OCI-LY7 (cell line): ENCODE data around the gene SDF2. TPM values are rescaled to one million over a fixed set of nuclear protein-coding genes. Genes with fewer than 3 reads are reported as not detected.

ENCODE experiments used
- BruUV-seq: library from RNA; stranded (reverse); fragments of 400-500 nt; replicated peaks from 2 replicates; lab custom pipeline; 2021; lab: Mats Ljungman, UMichigan
- CTCF ChIA-PET: fragments of 300-600 bp; sonication (Branson Sonifier 250); formaldehyde crosslinking; loops from one replicate; lab custom pipeline; 2022; ENCODE audit warnings: antibody characterized with exemption; ENCODE audit not compliant: unreplicated experiment; lab: Charles Lee
- POLR2A ChIA-PET: fragments of 300-600 bp; sonication (Branson Sonifier 250); formaldehyde crosslinking; loops from one replicate; lab custom pipeline; 2022; ENCODE audit warnings: antibody characterized with exemption; lab: Charles Lee
- DNase-seq: peaks from one replicate; pipeline ENCODE4 v3.0.0-alpha.2; 2015; ENCODE audit warnings: low spot score
- H2AFZ ChIP-seq: fragments of 200-600 bp; sonication (generic), shearing (Covaris generic); 2 replicates; pipeline ENCODE4 v1.6.1; 2014; ENCODE audit warnings: mild to moderate bottlenecking, antibody characterized with exemption, low read length, moderate library complexity
- H3K27ac ChIP-seq: fragments of 200-600 bp; sonication (generic); 2 replicates; pipeline ENCODE4 v1.5.1; 2014; ENCODE audit warnings: mixed run types, low read depth, mild to moderate bottlenecking, moderate library complexity, low read length, inconsistent platforms; ENCODE audit not compliant: poor library complexity, severe bottlenecking
- H3K36me3 ChIP-seq: fragments of 200-600 bp; sonication (generic); 2 replicates; pipeline ENCODE4 v1.6.1; 2014; ENCODE audit warnings: mild to moderate bottlenecking, antibody characterized with exemption, low read length, moderate library complexity, mixed read lengths; ENCODE audit not compliant: insufficient read depth
- H3K4me1 ChIP-seq: fragments of 200-600 bp; sonication (generic); 2 replicates; pipeline ENCODE4 v1.5.1; 2014; ENCODE audit warnings: mild to moderate bottlenecking, low read length; ENCODE audit not compliant: insufficient read depth, poor library complexity, severe bottlenecking
- H3K4me2 ChIP-seq: fragments of 200-600 bp; sonication (generic); 2 replicates; pipeline ENCODE4 v1.6.1; 2014; ENCODE audit warnings: mild to moderate bottlenecking, low read length
- H3K4me3 ChIP-seq: fragments of 200-600 bp; sonication (generic); 2 replicates; pipeline ENCODE4 v1.5.1; 2014; ENCODE audit warnings: mild to moderate bottlenecking, low read depth, low read length; ENCODE audit not compliant: poor library complexity, severe bottlenecking
- H3K79me2 ChIP-seq: fragments of 200-600 bp; sonication (generic); 2 replicates; pipeline ENCODE4 v1.6.1; 2016; ENCODE audit warnings: low read depth, mild to moderate bottlenecking, low read length, moderate library complexity, mixed read lengths; ENCODE audit not compliant: insufficient read depth
- H3K9me2 ChIP-seq: fragments of 200-600 bp; sonication (generic); 2 replicates; pipeline ENCODE4 v1.6.1; 2016; ENCODE audit warnings: mild to moderate bottlenecking, low read length, mixed read lengths; ENCODE audit not compliant: insufficient read depth
- H3K9me3 ChIP-seq: fragments of 200-600 bp; sonication (generic); 2 replicates; pipeline ENCODE4 v1.6.1; 2014; ENCODE audit warnings: mild to moderate bottlenecking, mixed run types, low read length, mixed read lengths
- H4K20me1 ChIP-seq: fragments of 200-600 bp; sonication (generic); 2 replicates; pipeline ENCODE4 v1.6.1; 2014; ENCODE audit warnings: mild to moderate bottlenecking, antibody characterized with exemption, low read length, moderate library complexity, mixed read lengths; ENCODE audit not compliant: insufficient read depth
- EZH2phosphoT487 ChIP-seq: fragments of 200-600 bp; sonication (generic); IDR thresholded peaks from 2 replicates; pipeline ENCODE4 v1.6.1; 2018; ENCODE audit warnings: low read depth, borderline replicate concordance, mild to moderate bottlenecking, mixed run types, antibody characterized with exemption, low read length, moderate library complexity, mixed read lengths
- intact Hi-C: fragments of 100-400 bp; cut with micrococcal nuclease; formaldehyde crosslinking; loops from one replicate; pipeline ENCODE4 v1.10.0; 2022; ENCODE audit not compliant: unreplicated experiment
- total RNA-seq, 2 experiments: library from RNA; depleted of rRNA in 1 of 2; stranded (reverse); fragments of >200 nt in 1 of 2; shearing (Covaris generic) in 1 of 2; gene quantifications; 2 replicates each; pipeline ENCODE4 v1.2.3, GENCODE V29; 2014 to 2022
- TF ChIP-seq, protein P1 (sequence below): fragments of 200-600 bp; sonication (generic); conservative IDR thresholded peaks from 2 replicates; pipeline ENCODE4 v1.5.1; 2014; ENCODE audit warnings: mild to moderate bottlenecking, antibody characterized with exemption, low read length, moderate library complexity, mixed read lengths

The SDF2 gene
- total RNA-seq, 2 experiments from 2014 or later, result 31.8 to 38.6 TPM

DNA sequence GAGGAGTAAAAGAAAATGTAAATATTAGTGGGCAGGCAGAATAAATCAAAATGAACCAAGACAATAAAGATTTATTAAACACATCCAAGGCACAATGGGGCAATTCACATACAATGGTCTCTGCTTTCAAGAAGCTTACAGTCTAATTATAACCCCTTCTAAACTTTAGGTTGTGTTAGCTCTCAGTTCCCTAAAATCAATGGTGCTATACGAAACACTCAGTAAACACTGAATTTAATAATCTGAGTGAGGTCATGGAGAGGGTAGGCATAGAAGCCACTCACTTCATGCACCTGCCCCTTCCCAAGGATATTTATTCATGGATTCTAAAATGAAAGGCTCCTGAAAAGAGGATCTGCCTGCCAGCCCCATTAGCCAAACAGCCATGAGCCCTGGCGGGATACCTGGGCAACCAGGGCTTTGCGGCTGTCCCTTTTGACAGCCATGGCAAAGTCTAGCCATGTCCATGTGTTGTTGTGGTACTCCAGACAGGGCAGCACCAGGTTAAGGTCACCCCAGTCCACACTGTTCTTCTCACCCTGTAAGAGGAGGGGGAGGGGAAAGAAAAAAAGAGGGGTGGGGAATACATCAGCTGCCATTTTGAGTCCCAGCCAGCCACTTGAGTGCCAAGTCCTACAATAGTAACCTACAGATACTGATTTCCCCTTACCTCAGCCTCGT lies 46.3 kb downstream of the SDF2 start:
- Histone ChIP-seq H3K36me3 (peaks cover 99% of the 10 kb centered on the region), H3K4me1 (peaks cover 23% of the 10 kb centered on the region), H2AFZ (no peak overlapping the region), H3K27ac (no peak overlapping the region), H3K9me2 (no peaks in the 10 kb centered on the region), H3K4me3 (no peak overlapping the region), H3K9me3 (no peaks in the 10 kb centered on the region), H3K79me2 (no peaks in the 10 kb centered on the region), H4K20me1 (no peaks in the 10 kb centered on the region), H3K4me2 (no peak overlapping the region)
- no TSS peak for BruUV-seq
- intact Hi-C loops, result no loop called here
- POLR2A ChIA-PET, result no interaction called here
- peak; percentile 17 for DNase-seq
- CTCF ChIA-PET, result interaction anchor here (0.6 kb wide), 1 partner anchor 122 kb away, joined by 3 read pairs; no protein-coding TSS in a partner anchor
- TF ChIP-seq, protein P1, sequence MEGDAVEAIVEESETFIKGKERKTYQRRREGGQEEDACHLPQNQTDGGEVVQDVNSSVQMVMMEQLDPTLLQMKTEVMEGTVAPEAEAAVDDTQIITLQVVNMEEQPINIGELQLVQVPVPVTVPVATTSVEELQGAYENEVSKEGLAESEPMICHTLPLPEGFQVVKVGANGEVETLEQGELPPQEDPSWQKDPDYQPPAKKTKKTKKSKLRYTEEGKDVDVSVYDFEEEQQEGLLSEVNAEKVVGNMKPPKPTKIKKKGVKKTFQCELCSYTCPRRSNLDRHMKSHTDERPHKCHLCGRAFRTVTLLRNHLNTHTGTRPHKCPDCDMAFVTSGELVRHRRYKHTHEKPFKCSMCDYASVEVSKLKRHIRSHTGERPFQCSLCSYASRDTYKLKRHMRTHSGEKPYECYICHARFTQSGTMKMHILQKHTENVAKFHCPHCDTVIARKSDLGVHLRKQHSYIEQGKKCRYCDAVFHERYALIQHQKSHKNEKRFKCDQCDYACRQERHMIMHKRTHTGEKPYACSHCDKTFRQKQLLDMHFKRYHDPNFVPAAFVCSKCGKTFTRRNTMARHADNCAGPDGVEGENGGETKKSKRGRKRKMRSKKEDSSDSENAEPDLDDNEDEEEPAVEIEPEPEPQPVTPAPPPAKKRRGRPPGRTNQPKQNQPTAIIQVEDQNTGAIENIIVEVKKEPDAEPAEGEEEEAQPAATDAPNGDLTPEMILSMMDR, result no peak
- no peak for TF ChIP-seq EZH2phosphoT487

DNA sequence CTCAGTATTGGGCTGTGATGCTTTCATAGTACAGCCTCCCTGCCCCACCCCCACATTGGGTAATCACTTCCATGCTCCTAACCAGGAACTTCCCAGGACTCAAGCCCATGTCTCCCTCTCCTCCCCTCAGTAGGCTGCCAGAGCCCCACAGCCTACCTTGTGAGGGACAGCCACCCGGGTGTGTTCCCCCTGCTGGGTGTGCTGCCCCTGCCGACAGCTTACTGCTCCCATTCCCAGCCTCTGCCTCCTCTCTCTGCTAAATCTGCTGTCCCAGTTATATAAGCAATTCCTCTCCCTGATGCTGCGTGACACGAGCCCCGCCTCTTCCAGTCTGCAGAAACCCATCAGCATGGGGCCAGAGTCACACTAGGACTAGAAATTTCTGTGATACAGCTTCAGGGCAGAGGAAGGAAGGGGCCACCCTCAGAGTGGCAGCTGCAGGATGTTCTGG lies 47.8 kb downstream of the SDF2 start, which contains the start of gene RSKR:
TSS of gene RSKR (minus strand) at position 255 of the 451 bp plus-strand sequence. CDS start at position 231, 24 bp downstream.
- Histone ChIP-seq H3K9me2 (no peaks in the 10 kb centered on the region), H3K9me3 (no peaks in the 10 kb centered on the region), H3K36me3 (peaks cover 98% of the 10 kb centered on the region), H3K4me3 (no peak within 1 kb of the TSS), H3K27ac (peak within 1 kb of the TSS; percentile 31), H3K79me2 (no peaks in the 10 kb centered on the region), H2AFZ (no peak within 1 kb of the TSS), H4K20me1 (no peaks in the 10 kb centered on the region), H3K4me1 (peaks cover 23% of the 10 kb centered on the region), H3K4me2 (no peak within 1 kb of the TSS)
- TF ChIP-seq, protein P1, result no peak
- TF ChIP-seq EZH2phosphoT487, result no peak
- no TSS peak for BruUV-seq
- CTCF ChIA-PET, result no interaction called here
- POLR2A ChIA-PET, result no interaction called here
- intact Hi-C loops, result loop anchor here (1.0 to 5.0 kb wide), 2 partner anchors 62 to 120 kb away; partner anchors contain the start of gene UNC119
- DNase-seq, result no peak
